Dedifferentiated amniotic fluid mesenchymal stem cell (primary cell): Measurements from ENCODE around the gene PLXNA2.

Source experiments
- DNase-seq: peaks from one replicate; pipeline ENCODE4 v3.0.0-alpha.2; 2016; ENCODE audit errors: extremely low spot score

Gene PLXNA2

GRCh38 chr1:208089761-208090370 lies 154.3 kb downstream of the PLXNA2 start:
- DNase-seq, result no peak

- peak; percentile 85 for DNase-seq
Observed at GRCh38 chr1:208089149-208089548, 155.0 kb downstream of the PLXNA2 start.

- no peak for DNase-seq
Observed at GRCh38 chr1:208088319-208088718, 155.9 kb downstream of the PLXNA2 start.

- DNase-seq, result peak; percentile 78
Observed at GRCh38 chr1:208085655-208086515, 158.3 kb downstream of the PLXNA2 start.

GRCh38 chr1:208084764-208085163 lies 159.4 kb downstream of the PLXNA2 start:
- no peak for DNase-seq

- DNase-seq, result no peak
Observed at GRCh38 chr1:208084220-208084619, 160.0 kb downstream of the PLXNA2 start.

GRCh38 chr1:208083715-208084085 lies 160.5 kb downstream of the PLXNA2 start:
- DNase-seq, result no peak

- no peak for DNase-seq
Observed at GRCh38 chr1:208083016-208083714, 161.0 kb downstream of the PLXNA2 start.

- DNase-seq, result no peak
Observed at GRCh38 chr1:208081972-208082371, 162.2 kb downstream of the PLXNA2 start.

GRCh38 chr1:208080396-208081286 lies 163.5 kb downstream of the PLXNA2 start:
- DNase-seq, result no peak

GRCh38 chr1:208079161-208079560 lies 165.0 kb downstream of the PLXNA2 start:
- DNase-seq, result no peak

GRCh38 chr1:208078752-208079151 lies 165.4 kb downstream of the PLXNA2 start:
- no peak for DNase-seq

GRCh38 chr1:208077232-208078075 lies 166.7 kb downstream of the PLXNA2 start:
- no peak for DNase-seq

- no peak for DNase-seq
Observed at GRCh38 chr1:208074353-208074752, 169.8 kb downstream of the PLXNA2 start.

- DNase-seq, result no peak
Observed at GRCh38 chr1:208071435-208072031, 172.7 kb downstream of the PLXNA2 start.

- no peak for DNase-seq
Observed at GRCh38 chr1:208069908-208070307, 174.3 kb downstream of the PLXNA2 start.

GRCh38 chr1:208069317-208069716 lies 174.9 kb downstream of the PLXNA2 start:
- DNase-seq, result no peak

- no peak for DNase-seq
Observed at GRCh38 chr1:208068908-208069307, 175.3 kb downstream of the PLXNA2 start.

- DNase-seq, result no peak
Observed at GRCh38 chr1:208068407-208068806, 175.8 kb downstream of the PLXNA2 start.

GRCh38 chr1:208066583-208066982 lies 177.6 kb downstream of the PLXNA2 start:
- no peak for DNase-seq
